Sigmoid colon (tissue), 4 donors: ENCODE data around the gene GTF3C4.

ENCODE experiments used
- EP300 ChIP-seq, 4 donors: sonication (generic); formaldehyde crosslinking; IDR thresholded peaks; one replicate each; pipeline ENCODE4 v1.6.1; 2017; ENCODE audit warnings: antibody characterized with exemption in 4 of 4
- POLR2A ChIP-seq, 2 donors: fragments of 450-650 bp; IDR thresholded peaks; one replicate each; pipeline ENCODE4 v1.6.1; 2016; ENCODE audit warnings: antibody characterized with exemption in 2 of 2, mild to moderate bottlenecking in 2 of 2, moderate library complexity in 2 of 2
- TF ChIP-seq, protein P1 (sequence below), 4 experiments: fragments of 450-650 bp in 3 of 4; fragments of 200-600 bp in 1 of 4; IDR thresholded peaks; one replicate each; pipeline ENCODE4 v1.5.1; 2016 to 2019; ENCODE audit warnings: antibody characterized with exemption in 4 of 4, mild to moderate bottlenecking in 3 of 4, moderate library complexity in 2 of 4

DNA sequence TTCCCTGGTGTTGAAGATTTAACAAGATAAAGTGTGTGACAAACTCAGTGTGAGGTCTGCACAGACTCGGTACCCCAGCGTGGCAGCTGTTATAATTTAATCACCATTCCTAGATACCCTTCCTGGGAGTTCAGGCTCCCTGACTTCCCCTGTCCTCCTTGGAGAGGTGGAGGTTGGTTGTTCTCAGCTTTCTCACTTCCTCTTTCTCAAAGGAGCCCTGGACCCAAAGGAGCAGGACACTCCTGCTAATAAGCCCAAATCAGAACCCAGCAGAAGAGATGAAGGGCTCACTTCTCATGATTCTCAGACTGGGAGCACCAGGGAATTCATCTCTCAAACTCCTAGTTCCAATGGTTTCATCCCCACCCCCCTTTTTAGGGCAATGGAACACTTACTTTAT, 58.2 kb downstream of the GTF3C4 start:
- TF ChIP-seq, protein P1, sequence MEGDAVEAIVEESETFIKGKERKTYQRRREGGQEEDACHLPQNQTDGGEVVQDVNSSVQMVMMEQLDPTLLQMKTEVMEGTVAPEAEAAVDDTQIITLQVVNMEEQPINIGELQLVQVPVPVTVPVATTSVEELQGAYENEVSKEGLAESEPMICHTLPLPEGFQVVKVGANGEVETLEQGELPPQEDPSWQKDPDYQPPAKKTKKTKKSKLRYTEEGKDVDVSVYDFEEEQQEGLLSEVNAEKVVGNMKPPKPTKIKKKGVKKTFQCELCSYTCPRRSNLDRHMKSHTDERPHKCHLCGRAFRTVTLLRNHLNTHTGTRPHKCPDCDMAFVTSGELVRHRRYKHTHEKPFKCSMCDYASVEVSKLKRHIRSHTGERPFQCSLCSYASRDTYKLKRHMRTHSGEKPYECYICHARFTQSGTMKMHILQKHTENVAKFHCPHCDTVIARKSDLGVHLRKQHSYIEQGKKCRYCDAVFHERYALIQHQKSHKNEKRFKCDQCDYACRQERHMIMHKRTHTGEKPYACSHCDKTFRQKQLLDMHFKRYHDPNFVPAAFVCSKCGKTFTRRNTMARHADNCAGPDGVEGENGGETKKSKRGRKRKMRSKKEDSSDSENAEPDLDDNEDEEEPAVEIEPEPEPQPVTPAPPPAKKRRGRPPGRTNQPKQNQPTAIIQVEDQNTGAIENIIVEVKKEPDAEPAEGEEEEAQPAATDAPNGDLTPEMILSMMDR (IDR thresholded peaks at IDR 0.05) = no peak
- TF ChIP-seq EP300 (IDR thresholded peaks at IDR 0.05) (no peak), POLR2A (IDR thresholded peaks at IDR 0.05) (no peak)
